ENCODE data around the gene SMG1.
"Not testable (repeated sequence)": the region's sequence is repeated elsewhere in the genome, so short reads cannot be mapped to it uniquely, and the experiment has no call there.

SMG1 gene

DNA sequence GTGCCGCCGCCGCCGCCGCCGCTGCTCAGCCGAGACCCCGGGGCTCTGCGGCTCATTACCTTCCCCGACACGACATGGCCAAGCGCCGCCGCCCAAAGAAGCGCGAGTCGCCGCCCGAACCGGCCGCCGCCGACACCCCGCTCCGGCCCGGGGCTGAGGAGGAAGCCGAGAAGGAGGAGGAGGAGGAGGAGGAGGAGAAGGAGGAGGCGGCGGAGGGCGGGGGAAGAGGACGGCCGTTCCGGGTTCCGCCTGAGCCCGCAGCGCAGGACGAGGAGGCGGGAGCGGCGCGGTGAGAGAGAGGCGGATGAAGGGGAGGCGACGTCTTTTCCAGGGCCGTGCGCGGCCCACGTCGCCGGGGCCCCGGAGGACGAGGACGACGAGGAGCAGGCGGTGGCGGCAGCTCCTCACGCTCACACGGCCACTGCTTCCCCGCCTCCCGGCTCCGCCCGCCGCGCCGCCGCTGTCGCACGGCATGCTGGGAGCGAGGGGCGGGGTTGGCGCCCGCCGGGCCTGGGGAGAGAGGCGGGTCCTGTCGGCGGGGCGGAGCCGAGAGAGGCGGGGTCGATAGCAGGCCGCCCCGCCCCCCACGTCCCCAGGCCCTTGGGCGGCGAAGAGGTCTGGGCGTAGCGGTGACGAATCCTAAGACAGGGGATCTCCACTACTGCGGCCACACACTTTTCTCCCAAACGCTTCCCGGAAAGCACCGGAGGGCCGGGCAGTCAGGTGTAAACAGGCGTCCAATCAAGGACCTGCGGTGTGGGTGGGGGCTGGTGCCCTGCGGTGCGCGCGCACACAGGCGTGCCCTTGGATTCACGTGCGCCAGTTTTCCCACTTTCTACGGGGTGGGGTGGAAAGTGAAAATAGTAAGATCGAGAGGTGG, at the start of gene SMG1:
TSS of gene SMG1 (minus strand) at position 423 of the 880 bp plus-strand sequence. CDS start at position 56, 367 bp downstream.
- DNase-seq, result peak; percentile 97

DNA sequence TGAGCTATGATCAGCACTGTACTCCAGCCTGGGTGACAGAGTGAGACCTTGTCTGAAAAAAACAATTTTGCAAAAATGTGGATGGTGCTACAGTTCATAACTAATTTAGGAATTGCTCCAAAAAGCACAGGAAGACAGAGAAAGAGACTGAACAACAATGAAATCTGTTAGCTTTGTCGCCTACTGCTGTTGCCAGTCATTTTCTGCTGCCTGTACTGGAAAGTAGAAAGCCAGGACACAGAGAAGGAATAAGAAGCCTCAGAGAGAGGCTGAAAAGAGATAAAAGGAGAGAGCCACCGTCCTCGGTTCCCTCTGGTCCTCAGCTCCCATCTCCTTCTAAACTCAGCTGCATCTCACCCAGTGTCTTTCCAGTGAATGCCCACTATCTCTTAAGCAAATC, 48.9 kb upstream of the SMG1 start:
- DNase-seq, result no peak

DNA sequence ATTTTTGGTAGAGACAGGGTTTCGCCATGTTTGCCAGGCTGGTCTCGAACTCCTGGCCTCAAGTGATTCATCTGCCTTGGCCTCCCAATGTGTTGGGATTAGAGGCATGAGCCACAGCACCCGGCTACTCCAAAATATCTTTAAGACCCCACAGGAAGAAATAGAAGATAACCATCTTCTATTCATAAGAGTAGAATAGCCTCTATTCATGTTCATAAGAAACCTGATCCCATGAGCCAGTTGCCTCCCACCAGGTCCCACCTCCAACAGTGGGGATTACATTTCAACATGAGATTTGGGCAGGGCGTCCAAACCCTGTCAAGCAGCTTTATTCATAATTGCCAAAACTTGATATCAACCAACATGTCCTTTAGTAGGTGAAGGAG, 43.6 kb upstream of the SMG1 start:
- no peak for DNase-seq

DNA sequence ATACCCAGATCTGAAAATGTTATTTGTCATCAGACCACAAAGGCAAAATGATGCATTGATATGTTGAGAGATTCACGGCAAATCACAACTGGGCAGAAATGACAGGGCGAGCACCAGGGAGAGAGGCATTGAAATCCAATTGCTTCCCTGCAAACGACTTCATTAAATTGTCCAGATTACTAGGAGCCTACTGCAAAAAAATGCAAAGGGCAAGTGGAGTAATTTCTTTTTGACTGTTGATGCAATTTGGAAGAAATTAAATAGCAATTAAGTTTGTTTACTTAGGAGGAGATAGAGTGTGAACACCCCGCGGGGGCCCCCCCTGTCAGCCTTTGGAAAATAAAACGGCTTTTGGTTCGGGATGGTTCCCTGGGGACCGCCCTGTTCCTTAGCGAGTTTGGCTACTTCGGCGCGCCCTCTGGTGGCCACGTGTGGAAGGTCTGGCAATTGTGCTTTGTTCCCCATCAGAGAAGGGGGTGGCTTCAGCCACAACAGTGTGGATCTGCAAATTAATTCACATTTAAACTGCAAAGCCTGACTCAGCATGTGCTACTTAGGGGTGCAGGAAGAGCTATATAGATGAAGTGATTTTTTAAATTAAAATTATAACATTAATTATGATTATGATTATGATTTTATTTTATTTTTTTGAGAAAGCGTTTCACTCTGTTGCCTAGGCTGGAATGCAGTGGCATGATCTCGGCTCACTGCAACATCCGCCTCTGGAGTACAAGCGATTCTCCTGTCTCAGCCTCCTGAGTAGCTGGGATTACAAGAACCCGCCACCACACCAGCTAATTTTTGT, 43.0 kb upstream of the SMG1 start:
- DNase-seq, result peak; percentile 71

DNA sequence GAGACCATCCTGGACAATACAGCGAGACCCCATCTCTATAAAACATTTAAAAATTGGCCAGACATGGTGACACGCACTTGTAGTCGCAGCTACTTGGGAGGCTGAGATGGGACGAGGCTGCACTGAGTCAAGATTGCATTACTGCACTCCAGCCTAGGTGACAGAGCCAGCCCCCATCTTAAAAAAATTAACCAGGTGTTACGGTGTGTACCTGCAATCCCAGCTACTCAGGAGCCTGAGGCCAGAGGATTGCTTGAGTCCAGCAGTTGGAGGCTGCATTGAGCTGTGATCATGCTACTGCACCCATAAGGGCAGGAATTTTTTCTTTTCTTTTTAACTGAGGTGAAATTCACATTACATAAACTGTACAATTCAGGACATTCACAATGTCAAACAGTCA, 40.6 kb upstream of the SMG1 start:
- no peak for DNase-seq

DNA sequence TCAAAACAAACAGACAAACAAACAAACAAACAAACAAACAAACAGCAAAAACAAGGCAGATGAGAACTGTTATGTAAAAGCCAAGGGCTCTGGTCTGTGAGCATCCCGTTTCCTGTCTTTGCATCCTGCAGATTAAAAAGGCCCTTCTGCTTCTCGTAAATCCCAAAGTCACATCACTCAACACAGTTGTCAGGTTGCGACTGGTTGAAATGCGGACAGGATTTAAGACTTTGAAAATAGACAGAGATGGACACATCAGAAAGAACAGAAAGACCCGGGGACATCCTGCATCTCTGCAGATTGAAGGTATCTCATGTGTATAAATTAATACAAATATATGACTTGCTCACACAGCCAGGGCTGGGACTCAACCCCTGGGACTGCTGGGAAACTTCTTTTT, 39.3 kb upstream of the SMG1 start:
- DNase-seq, result no peak

DNA sequence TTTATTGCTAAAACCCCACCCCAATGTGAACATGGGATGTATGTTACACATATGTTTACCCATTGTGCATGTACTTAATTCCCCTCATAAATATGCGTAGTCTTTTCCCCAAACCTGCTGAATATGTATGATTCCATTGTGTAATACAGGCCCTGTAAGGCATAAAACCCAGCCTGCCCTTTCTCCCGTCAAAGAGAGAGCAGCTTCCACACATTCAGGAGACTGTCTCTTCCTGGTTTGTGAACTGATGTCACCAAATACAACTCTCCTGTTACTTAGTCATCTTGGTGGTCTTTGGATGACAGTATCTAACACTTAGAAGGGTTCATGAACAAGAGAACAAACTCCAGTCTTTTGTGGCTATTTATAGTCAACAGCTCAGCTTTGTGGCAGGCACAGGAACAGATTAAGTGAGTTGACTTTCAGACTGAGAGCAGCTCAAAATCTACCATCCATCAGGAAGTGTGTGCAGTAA, 32.9 kb upstream of the SMG1 start:
- peak; percentile 3 for DNase-seq

DNA sequence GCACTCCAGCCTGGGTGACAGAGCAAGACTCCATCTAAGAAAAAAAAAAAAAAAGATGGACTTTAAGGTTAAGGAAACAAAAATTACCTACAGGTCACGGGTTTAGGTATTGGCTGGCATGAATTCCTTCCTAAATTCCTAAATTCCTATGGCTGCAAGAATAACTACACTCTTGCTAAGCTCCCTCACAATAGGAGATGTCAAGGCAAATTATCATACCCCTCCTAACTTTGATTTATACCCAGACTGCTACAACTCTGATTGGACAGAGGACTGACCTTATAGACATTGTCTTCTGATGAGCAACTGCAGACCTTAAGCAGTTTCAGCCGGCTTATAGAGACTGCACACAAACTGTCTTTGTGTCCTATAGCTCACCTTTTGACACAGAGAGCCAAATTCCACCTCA, 32.4 kb upstream of the SMG1 start:
- no peak for DNase-seq

DNA sequence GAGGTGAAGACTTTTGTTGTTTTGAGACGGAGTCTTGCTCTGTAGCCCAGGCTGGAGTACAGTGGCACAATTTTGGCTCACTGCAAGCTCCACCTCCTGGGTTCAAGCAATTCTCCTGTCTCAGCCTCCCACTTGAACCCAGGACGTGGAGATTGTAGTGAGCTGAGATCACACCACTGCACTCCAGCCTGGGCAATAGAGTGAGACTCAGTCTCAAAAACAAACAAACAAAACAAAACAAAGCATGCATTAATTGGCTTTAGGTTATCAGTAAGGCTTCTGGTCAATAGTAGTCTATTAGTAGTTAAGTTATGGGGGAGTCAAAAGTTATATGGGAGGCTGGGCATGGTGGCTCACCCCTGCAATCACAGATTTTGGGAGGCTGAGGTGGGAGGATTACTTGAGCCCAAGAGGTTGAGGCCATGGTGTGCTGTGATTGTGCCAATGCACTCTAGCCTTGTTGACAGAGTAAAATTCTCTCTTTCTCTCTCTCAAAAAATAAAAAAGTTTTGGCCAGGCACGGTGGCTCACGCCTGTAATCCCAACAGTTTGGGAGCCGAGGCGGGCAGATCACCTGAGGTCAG, 30.5 kb upstream of the SMG1 start:
- DNase-seq, result not testable (repeated sequence)

DNA sequence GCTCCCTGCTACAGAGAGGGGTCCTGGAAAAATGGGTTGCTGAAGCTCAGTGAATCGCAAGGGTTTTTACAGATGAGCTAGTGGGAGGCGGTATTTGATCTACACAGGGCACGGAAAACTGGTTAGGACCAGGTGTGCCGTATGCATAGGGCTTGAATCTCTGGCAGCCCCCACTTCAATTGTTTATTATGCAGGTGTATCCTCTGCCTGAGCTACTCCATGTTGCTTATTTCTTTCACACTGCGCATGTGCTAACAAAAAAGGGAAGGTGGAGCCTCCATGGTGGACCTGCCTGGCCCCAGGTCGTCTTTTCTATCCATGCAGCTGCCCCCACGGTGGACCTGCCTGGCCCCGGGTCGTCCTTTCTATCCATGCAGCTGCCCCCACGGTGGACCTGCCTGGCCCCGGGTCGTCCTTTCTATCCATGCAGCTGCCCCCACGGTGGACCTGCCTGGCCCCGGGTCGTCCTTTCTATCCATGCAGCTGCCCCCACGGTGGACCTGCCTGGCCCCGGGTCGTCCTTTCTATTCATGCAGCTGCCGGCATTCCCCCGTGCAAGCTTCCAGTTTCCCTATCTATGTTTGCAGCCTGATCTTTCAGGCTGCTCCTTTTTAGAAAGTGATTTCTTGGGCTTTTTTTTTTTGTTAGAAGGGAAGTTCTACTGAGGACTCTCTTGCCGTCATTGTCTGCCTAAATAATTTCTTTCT, 29.8 kb upstream of the SMG1 start:
- DNase-seq, result not testable (repeated sequence)

DNA sequence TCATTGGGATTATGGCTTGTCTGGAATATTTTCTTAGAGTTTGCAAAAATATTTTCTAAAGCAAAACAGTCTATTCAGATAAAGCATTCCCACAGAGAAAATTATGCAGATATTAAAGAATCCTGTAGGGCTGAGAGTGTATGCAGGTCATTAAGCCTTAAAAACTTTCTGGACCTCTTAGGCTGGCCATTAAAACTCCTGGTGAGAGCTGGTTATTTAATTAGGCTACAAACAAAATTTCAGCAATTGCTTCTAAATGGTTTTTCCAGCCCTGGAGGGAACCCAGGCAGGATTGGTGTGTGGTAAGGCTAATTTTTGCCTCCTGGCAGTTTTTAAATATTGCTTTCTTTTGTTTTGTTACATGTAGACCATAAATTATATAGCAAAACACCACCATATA, 27.3 kb upstream of the SMG1 start:
- no peak for DNase-seq

DNA sequence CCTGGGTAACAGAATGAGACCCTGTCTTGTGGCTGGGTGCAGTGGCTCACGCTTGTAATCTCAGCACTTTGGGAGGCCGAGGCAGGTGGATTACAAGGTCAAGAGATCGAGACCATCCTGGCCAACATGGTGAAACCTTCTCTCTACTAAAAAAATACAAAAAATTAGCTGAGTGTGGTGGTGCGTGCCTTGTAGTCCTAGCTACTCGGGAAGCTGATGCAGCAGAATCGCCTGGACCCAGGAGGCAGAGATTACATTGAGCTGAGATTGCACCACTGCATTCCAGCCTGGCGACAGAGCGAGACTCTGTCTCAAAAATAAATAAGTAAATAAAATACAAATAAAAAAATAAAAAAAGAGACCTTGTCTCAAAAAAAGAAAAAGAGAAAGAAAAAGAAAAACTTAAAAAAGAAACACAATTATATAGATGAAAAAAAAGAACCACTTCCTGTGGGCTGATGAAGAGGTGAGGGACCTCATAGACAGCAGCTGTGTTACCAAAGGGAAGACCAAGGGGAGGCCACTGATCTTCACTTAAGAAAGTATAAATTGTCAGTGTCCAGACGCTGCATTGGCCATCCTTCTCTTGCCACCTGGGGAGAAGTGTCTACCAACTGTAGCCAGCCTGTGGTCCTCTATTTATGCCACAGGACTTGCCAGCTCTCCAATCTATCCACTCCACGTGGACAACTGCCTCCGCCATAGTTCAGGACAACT, 24.4 kb upstream of the SMG1 start:
- no peak for DNase-seq

DNA sequence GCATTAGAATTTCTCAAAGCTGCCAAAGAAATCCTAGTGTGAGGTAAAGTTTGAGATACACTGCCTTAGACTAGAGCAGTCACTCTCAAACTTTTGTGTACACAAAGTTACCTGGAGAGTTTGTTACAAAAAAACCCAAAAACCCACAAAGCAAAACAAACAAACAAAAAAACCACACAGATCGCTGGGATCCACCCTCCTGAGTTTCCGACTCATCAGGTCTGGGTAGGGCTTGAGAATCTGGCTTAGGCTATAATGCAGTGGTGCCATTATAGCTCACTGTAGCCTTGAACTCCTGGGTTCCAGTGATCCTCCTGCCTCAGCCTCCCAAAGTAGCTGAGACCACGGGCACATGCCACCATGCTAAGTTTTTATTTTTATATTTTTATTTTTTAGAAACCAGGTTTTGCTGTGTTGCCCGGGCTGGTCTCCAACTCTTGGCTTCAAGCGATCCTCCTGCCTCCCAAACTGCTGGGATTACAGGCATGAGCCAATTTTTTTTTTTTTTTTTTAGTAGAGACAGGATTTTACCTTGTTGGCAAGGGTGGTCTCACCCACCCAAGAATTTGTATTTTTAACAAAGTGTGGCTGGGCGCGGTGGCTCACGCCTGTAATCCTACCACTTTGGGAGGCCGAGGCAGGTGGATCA, 22.3 kb upstream of the SMG1 start:
- no peak for DNase-seq

DNA sequence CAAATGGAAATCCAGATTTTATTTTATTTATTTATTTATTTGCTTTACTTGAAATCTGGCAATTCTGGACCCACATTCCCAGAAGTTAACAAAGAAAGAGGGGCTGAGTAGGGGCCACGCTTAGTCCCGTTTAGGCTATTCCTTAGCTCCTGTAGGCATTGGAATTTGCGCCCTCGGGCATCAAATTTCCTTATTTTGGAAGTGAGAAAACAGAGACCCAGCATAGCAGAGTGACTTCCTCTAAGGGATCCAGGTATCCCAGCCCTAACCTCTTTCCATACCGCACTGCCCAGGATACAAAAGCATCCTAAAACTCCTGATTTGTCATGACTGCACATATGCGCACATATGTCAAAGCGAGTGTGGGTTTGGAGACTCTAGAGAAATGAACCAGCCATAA, 19.0 kb upstream of the SMG1 start:
- DNase-seq, result no peak

DNA sequence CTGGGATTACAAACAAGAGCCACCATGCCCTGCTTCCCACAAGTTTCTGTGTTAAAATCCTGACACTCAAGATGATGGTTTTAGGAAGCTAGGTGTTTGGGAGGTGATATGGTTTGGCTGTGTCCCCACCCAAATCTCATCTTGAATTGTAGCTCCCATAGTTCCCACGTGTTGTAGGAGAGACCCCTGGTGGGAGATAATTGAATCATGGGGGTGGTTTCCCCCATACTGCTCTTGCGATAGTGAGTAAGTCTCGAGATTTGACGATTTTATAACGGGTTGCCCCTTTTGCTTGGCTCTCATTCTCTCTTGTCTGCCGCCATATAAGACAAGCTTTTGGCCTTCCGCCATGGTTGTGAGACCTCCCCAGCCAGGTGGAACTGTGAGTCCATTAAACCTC, 17.2 kb upstream of the SMG1 start:
- no peak for DNase-seq

DNA sequence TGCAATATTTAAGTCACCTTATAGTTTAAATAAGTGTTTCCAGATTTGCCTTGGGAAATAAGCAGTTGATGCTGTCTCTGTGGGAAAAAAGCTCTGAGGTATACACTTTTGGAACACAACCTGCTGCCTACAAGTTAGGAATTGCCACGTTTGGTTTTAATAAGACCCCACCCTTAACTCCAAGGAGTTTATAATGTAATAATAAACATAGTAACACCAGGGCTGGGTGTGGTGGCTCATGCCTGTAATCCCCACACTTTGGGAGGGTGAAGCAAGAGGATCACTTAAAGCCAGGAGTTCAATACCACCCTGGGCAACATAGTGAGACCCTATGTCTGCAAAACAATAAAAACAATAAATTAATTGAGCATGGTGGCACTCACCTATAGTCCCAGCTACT, 15.9 kb upstream of the SMG1 start:
- no peak for DNase-seq

DNA sequence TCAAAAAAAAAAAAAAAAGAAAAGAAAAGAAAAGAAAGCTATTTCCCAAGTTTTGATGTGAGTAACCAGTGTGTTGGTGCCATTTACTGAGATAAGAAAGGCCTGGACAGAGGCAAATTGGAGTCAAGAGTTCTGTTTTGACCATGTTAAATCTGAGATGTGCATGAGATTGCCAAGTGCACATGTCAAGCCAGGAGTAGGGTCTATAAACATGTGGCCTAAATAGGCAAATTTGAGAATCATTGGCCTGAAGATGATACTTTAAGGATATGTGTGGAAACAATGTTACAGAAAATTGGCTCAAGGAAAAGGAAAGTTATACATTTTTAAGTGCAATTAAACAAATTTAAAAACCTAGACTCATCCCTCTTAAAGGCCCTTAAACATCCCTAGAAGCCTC, 15.3 kb upstream of the SMG1 start:
- no peak for DNase-seq

DNA sequence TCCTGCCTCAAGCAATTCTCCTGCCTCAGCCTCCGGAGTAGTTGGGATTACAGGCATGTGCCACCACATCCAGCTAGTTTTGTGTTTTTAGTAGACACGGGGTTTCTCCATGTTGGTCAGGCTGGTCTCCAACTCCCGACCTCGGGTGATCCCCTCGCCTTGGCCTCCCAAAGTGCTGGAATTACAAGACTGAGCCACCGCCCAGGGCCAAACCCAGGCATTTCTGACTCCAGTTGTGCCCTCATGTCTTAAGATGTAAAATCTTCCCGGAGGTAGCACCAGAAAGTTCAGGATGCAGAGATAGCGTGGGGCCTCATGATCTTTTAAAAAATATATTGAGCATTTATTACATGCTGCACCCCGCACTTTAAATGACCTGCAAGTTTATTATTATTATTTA, 12.8 kb upstream of the SMG1 start:
- no peak for DNase-seq

DNA sequence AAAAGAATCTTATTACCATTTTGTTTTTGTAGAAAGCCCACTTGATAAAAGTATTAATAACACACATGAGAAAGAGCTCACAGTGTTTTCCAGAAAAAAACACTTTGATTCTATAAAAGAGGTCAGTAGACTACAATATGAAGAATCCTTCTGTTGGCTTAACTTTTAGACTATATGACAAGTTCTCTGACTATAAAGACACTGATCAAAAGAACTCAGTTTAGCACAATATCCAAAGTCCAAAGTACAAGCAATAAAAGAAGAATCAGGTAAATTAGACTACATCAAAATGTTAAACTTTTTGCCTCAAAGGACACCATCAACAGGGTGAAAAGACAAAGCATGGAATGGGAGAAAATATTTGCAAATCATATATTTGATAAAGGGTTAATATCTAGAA, 11.2 kb upstream of the SMG1 start:
- no peak for DNase-seq

DNA sequence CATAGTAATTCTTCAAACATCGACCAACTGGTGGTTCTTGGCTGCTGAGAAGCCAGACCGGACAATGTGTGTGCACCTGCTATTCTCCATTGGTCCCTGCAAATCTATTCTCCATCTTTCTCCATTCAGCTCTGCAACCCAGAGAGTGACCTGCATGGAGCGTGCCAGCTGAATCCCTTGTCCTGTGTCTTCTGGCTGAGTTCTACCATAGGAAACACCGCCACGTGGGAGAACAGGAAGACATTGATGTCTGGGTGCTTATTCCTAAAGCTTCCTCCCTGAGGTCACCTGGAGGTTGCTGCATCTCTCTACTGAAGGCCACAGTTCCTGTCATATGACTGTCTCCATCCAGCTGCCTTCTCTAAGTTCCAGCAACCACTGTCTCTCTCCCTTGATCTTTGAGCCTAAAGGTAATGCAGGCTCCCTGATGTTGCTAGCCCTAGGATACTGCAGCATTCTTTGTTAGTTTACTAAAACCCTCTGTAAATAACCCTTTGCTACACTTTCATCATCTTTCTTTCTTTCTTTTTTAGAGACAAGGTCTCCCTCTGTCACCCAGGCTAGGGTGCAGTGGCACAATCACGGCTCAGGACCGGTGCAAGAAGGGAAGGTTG, 10.6 kb upstream of the SMG1 start:
- DNase-seq, result no peak

DNA sequence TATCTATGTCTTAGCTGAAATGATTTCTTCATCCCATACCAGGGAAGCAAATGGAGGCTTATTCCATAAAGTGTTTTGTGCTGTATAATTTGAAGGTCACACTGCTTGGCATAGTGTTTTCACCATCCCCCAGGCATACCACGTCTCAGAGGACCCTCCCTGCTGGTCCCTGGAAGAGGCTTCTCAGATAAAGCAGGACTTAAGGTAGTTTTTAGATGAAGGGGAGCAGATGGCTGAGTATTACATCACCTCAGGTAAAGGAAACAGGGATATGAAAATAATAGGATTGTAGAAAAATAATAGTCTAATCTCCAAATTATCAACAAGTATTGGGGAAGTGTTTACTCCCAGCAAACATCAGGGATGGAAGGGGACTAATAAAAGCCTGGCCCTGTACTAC, 7.3 kb upstream of the SMG1 start:
- DNase-seq, result no peak

Measured in EL (cell line).